SK-N-SH (cell line): ENCODE results near the gene DPP10. TPM values are rescaled to one million over a fixed set of nuclear protein-coding genes. Genes with fewer than 3 reads are reported as not detected.

ENCODE experiments used
- CTCF ChIA-PET: fragments of 300-600, 350-600 bp; formaldehyde crosslinking; extraction: SDS; loops from one replicate; lab custom pipeline; 2021; lab: Yijun Ruan, JAX
- POLR2A ChIA-PET: fragments of 350-600 bp; sonication (Branson Sonifier 250); formaldehyde crosslinking; extraction: SDS; loops from one replicate; lab custom pipeline; 2020; ENCODE audit warnings: antibody characterized with exemption, inconsistent platforms; lab: Yijun Ruan, JAX
- DNase-seq: peaks from one replicate; pipeline ENCODE4 v3.0.0; 2012
- H2AFZ ChIP-seq: fragments of 200-600 bp; sonication (generic); 2 replicates; pipeline ENCODE4 v1.8.1; 2016; ENCODE audit warnings: antibody characterized with exemption, mild to moderate bottlenecking, low read depth
- H3F3A ChIP-seq: fragments of 200-600 bp; sonication (generic); replicated peaks from 2 replicates; pipeline ENCODE3; 2016; ENCODE audit warnings: antibody characterized with exemption, mild to moderate bottlenecking; ENCODE audit not compliant: insufficient read depth
- H3K27ac ChIP-seq, 2 experiments: fragments of 200-500 bp in 1 of 2; fragments of 200-600 bp in 1 of 2; sonication (Bioruptor generic) in 1 of 2; sonication (generic), shearing (Covaris generic) in 1 of 2; 2 replicates each; pipeline versions ENCODE4 v1.5.1 to v1.6.1; 2014 to 2016; ENCODE audit warnings: low read depth in 2 of 2, inconsistent platforms in 1 of 2, low read length in 1 of 2, mild to moderate bottlenecking in 1 of 2, mixed read lengths in 1 of 2
- H3K27me3 ChIP-seq: fragments of 200-600 bp; sonication (generic), shearing (Covaris generic); 2 replicates; pipeline ENCODE4 v1.6.1; 2016; ENCODE audit warnings: mixed run types; ENCODE audit not compliant: insufficient read depth
- H3K36me3 ChIP-seq, 2 experiments: fragments of 200-500 bp in 1 of 2; fragments of 200-600 bp in 1 of 2; sonication (Bioruptor generic) in 1 of 2; sonication (generic) in 1 of 2; replicated peaks in 1 of 2; 2 replicates each; pipeline versions ENCODE3 to v1.5.1; 2014 to 2016; ENCODE audit warnings: low read length in 1 of 2, mild to moderate bottlenecking in 1 of 2; ENCODE audit not compliant: insufficient read depth in 2 of 2, control insufficient read depth in 1 of 2
- H3K4me1 ChIP-seq, 2 experiments: fragments of 200-500 bp in 1 of 2; fragments of 200-600 bp in 1 of 2; sonication (Bioruptor generic) in 1 of 2; sonication (generic), shearing (Covaris generic) in 1 of 2; 2 replicates each; pipeline versions ENCODE4 v1.5.1 to v1.6.1; 2014 to 2016; ENCODE audit warnings: low read depth in 1 of 2, low read length in 1 of 2, mixed run types in 1 of 2; ENCODE audit not compliant: insufficient read depth in 2 of 2, control insufficient read depth in 1 of 2
- H3K4me2 ChIP-seq: fragments of 200-600 bp; sonication (generic), shearing (Covaris generic); 2 replicates; pipeline ENCODE4 v1.6.1; 2017; ENCODE audit warnings: mixed run types
- H3K4me3 ChIP-seq, 2 experiments: fragments of 200-500 bp in 1 of 2; fragments of 200-600 bp in 1 of 2; sonication (Bioruptor generic) in 1 of 2; sonication (generic), shearing (Covaris generic) in 1 of 2; 2 replicates each; pipeline versions ENCODE4 v1.5.1 to v1.8.1; 2014 to 2016; ENCODE audit warnings: low read depth in 2 of 2, inconsistent platforms in 1 of 2, low read length in 1 of 2, mild to moderate bottlenecking in 1 of 2, mixed read lengths in 1 of 2, moderate library complexity in 1 of 2
- H3K79me2 ChIP-seq: fragments of 200-600 bp; sonication (generic); 2 replicates; pipeline ENCODE4 v1.8.1; 2017; ENCODE audit warnings: mild to moderate bottlenecking; ENCODE audit not compliant: insufficient read depth
- H3K9ac ChIP-seq: fragments of 200-600 bp; sonication (generic); 2 replicates; pipeline ENCODE4 v1.6.1; 2017; ENCODE audit warnings: mixed run types
- H3K9me2 ChIP-seq: fragments of 200-600 bp; sonication (generic); 2 replicates; pipeline ENCODE4 v1.6.1; 2017; ENCODE audit warnings: mixed run types
- H3K9me3 ChIP-seq: fragments of 200-600 bp; sonication (generic); 2 replicates; pipeline ENCODE4 v1.6.1; 2017; ENCODE audit warnings: mixed run types, mild to moderate bottlenecking, moderate library complexity
- H4K20me1 ChIP-seq: fragments of 200-600 bp; sonication (generic); 2 replicates; pipeline ENCODE4 v1.6.1; 2017; ENCODE audit warnings: mild to moderate bottlenecking, mixed run types; ENCODE audit not compliant: insufficient read depth
- EP300 ChIP-seq, 2 experiments: IDR thresholded peaks; 2 replicates each; pipeline versions ENCODE4 v1.4.0 to v1.6.1; 2012; ENCODE audit warnings: borderline replicate concordance in 1 of 2, low read depth in 1 of 2, low read length in 1 of 2
- FOSL2 ChIP-seq: IDR thresholded peaks from 2 replicates; pipeline ENCODE4 v1.4.0; 2012; ENCODE audit warnings: low read depth, mild to moderate bottlenecking, moderate library complexity, borderline replicate concordance
- FOXJ3 ChIP-seq: sonication (generic); formaldehyde crosslinking; IDR thresholded peaks from 2 replicates; pipeline ENCODE4 v1.5.1; 2020; ENCODE audit warnings: mild to moderate bottlenecking, missing genetic modification reagents
- MEF2A ChIP-seq: IDR thresholded peaks from 2 replicates; pipeline ENCODE4 v1.4.0; 2012; ENCODE audit warnings: low read depth, borderline replicate concordance
- MXI1 ChIP-seq: IDR thresholded peaks from 2 replicates; pipeline ENCODE4 v1.6.1; 2012; ENCODE audit warnings: mild to moderate bottlenecking, low read depth, low read length, improper control_type of control experiment
- NFIC ChIP-seq: IDR thresholded peaks from 2 replicates; pipeline ENCODE4 v1.4.0; 2012; ENCODE audit warnings: borderline replicate concordance
- RFX5 ChIP-seq: IDR thresholded peaks from 2 replicates; pipeline ENCODE4 v1.6.1; 2012; ENCODE audit warnings: mild to moderate bottlenecking, improper control_type of control experiment, low read length
- RXRA ChIP-seq: IDR thresholded peaks from 2 replicates; pipeline ENCODE4 v1.4.0; 2012; ENCODE audit warnings: low read depth, mild to moderate bottlenecking, borderline replicate concordance
- SMC3 ChIP-seq: IDR thresholded peaks from 2 replicates; pipeline ENCODE4 v1.6.1; 2012; ENCODE audit warnings: low read depth, low read length, improper control_type of control experiment
- YY1 ChIP-seq: IDR thresholded peaks from 2 replicates; pipeline ENCODE4 v1.4.0; 2012; ENCODE audit warnings: low read depth, mild to moderate bottlenecking
- ZBTB33 ChIP-seq: IDR thresholded peaks from 2 replicates; pipeline ENCODE4 v1.4.0; 2012; ENCODE audit warnings: low read depth, borderline replicate concordance
- WGBS: methylation state at CpG from one replicate; pipeline ENCODE4 v1.1.6; 2017; ENCODE audit warnings: low lambda C conversion rate; 5-methylcytosine and 5-hydroxymethylcytosine counted together
- polyA plus RNA-seq, 3 experiments: library from polyadenylated mRNA; depleted of rRNA; stranded (reverse); fragments of >200 nt; gene quantifications; 2 replicates each; pipeline ENCODE4 v1.2.3, GENCODE V29; 2012
- TF ChIP-seq, protein P1 (sequence below): IDR thresholded peaks from 2 replicates; pipeline ENCODE4; 2012
- TF ChIP-seq, protein P2 (sequence below): IDR thresholded peaks from 2 replicates; pipeline ENCODE4 v1.4.0; 2012; ENCODE audit warnings: low read depth, borderline replicate concordance
- TF ChIP-seq, protein P3 (sequence below): IDR thresholded peaks from 2 replicates; pipeline ENCODE4 v1.6.1; 2012; ENCODE audit warnings: mild to moderate bottlenecking, low read depth, low read length, moderate library complexity

Gene DPP10
- polyA plus RNA-seq, 1 of the 3 experiments (the other 2 are of a cell fraction): not detected

GRCh38 chr2:115165529-115166109, 723.2 kb downstream of the DPP10 start (continued):
- TF ChIP-seq RFX5 (no peak), SMC3 (peak; percentile 37; the same call in 1 of the 2 replicates), FOSL2 (no peak)

- DNase-seq: no peak
- ChIA-PET POLR2A (no interaction called here), CTCF (no interaction called here)
- H3K27me3 ChIP-seq: no peaks in the 10 kb centered on the region
- H3K4me1 ChIP-seq: no peaks in the 10 kb centered on the region
- H3K9me3 ChIP-seq: no peaks in the 10 kb centered on the region; the same call in 1 of the 2 replicates
- H4K20me1 ChIP-seq: no peaks in the 10 kb centered on the region
- WGBS: 13% methylated on average over 3 of the region's 3 CpGs
- H3K9ac ChIP-seq: no peak overlapping the region
- no peak overlapping the region for H3K4me3 ChIP-seq
- no peaks in the 10 kb centered on the region for H3F3A ChIP-seq
- H2AFZ ChIP-seq: no peak overlapping the region
- no peak for TF ChIP-seq NFIC
- no peak for TF ChIP-seq EP300 (IDR thresholded peaks at IDR 0.05; ENCODE audit: borderline replicate concordance in 1 of 2, low read depth in 1 of 2, low read length in 1 of 2)
- no peak for TF ChIP-seq RXRA
- no peak for TF ChIP-seq FOXJ3 (CRISPR knock-in tag)
- TF ChIP-seq ZBTB33: no peak
- TF ChIP-seq, protein P1, sequence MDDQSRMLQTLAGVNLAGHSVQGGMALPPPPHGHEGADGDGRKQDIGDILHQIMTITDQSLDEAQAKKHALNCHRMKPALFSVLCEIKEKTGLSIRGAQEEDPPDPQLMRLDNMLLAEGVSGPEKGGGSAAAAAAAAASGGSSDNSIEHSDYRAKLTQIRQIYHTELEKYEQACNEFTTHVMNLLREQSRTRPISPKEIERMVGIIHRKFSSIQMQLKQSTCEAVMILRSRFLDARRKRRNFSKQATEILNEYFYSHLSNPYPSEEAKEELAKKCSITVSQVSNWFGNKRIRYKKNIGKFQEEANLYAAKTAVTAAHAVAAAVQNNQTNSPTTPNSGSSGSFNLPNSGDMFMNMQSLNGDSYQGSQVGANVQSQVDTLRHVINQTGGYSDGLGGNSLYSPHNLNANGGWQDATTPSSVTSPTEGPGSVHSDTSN: no peak
- TF ChIP-seq, protein P2, sequence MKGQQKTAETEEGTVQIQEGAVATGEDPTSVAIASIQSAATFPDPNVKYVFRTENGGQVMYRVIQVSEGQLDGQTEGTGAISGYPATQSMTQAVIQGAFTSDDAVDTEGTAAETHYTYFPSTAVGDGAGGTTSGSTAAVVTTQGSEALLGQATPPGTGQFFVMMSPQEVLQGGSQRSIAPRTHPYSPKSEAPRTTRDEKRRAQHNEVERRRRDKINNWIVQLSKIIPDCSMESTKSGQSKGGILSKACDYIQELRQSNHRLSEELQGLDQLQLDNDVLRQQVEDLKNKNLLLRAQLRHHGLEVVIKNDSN: no peak
- TF ChIP-seq MXI1: no peak
- TF ChIP-seq RFX5: no peak
- TF ChIP-seq YY1: no peak
- no peak for TF ChIP-seq MEF2A
- TF ChIP-seq, protein P3, sequence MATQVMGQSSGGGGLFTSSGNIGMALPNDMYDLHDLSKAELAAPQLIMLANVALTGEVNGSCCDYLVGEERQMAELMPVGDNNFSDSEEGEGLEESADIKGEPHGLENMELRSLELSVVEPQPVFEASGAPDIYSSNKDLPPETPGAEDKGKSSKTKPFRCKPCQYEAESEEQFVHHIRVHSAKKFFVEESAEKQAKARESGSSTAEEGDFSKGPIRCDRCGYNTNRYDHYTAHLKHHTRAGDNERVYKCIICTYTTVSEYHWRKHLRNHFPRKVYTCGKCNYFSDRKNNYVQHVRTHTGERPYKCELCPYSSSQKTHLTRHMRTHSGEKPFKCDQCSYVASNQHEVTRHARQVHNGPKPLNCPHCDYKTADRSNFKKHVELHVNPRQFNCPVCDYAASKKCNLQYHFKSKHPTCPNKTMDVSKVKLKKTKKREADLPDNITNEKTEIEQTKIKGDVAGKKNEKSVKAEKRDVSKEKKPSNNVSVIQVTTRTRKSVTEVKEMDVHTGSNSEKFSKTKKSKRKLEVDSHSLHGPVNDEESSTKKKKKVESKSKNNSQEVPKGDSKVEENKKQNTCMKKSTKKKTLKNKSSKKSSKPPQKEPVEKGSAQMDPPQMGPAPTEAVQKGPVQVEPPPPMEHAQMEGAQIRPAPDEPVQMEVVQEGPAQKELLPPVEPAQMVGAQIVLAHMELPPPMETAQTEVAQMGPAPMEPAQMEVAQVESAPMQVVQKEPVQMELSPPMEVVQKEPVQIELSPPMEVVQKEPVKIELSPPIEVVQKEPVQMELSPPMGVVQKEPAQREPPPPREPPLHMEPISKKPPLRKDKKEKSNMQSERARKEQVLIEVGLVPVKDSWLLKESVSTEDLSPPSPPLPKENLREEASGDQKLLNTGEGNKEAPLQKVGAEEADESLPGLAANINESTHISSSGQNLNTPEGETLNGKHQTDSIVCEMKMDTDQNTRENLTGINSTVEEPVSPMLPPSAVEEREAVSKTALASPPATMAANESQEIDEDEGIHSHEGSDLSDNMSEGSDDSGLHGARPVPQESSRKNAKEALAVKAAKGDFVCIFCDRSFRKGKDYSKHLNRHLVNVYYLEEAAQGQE: no peak
- TF ChIP-seq, all 33 proteins: peak for 0
- Histone ChIP-seq H3K4me2 (no peak overlapping the region), H3K79me2 (no peaks in the 10 kb centered on the region), H3K36me3 (no peaks in the 10 kb centered on the region), H3K9me2 (no peaks in the 10 kb centered on the region), H3K27ac (no peak overlapping the region)
These were observed 726.0 kb downstream of the DPP10 start for GRCh38 chr2:115168457-115168856.
